HFFc6 (cell line): ENCODE measurements around the gene ECI2. TPM values are rescaled to one million over a fixed set of nuclear protein-coding genes. Genes with fewer than 3 reads are reported as not detected.

ENCODE experiments used
- DNase-seq: peaks from one replicate; pipeline ENCODE4 v3.0.0-alpha.2; 2018
- H3K27ac Mint-ChIP-seq: 2 replicates; pipeline ENCODE4 v1.8.0; 2020; ENCODE audit warnings: mild to moderate bottlenecking, mixed read lengths
- H3K27me3 Mint-ChIP-seq: 2 replicates; pipeline ENCODE4 v1.8.0; 2021; ENCODE audit warnings: mild to moderate bottlenecking, moderate library complexity, mixed read lengths; ENCODE audit not compliant: insufficient read depth
- H3K36me3 Mint-ChIP-seq: 2 replicates; pipeline ENCODE4 v1.8.0; 2021; ENCODE audit warnings: low read depth, mixed read lengths
- H3K4me1 Mint-ChIP-seq: 2 replicates; pipeline ENCODE4 v1.8.0; 2020; ENCODE audit warnings: low read depth, mixed read lengths
- H3K4me3 Mint-ChIP-seq: 2 replicates; pipeline ENCODE4 v1.8.0; 2020; ENCODE audit warnings: mild to moderate bottlenecking, moderate library complexity, mixed read lengths
- H3K9me3 Mint-ChIP-seq: 2 replicates; pipeline ENCODE4 v1.8.0; 2020; ENCODE audit warnings: mild to moderate bottlenecking, mixed read lengths
- total RNA-seq, 6 experiments: library from RNA; stranded (reverse); fragmentation: NEBNext Ultra II Directional; extraction: Animal tissue kit (Norgen Biotek cat#: 25700); gene quantifications; 2 replicates in 1 of 6; 3 replicates in 5 of 6; pipeline ENCODE4 v1.2.3, GENCODE V29; 2021
- TF ChIP-seq, protein P1 (sequence below): fragments of 200-600 bp; sonication (generic); IDR thresholded peaks from 2 replicates; pipeline ENCODE4 v1.5.0; 2021; ENCODE audit warnings: antibody characterized with exemption, mild to moderate bottlenecking

Gene ECI2
- total RNA-seq, 6 experiments from 2014 or later = 84.1 to 107 (median 102) TPM

GRCh38 chr6:4174042-4174441 lies 38.7 kb upstream of the ECI2 start:
- peaks cover 10% of the 10 kb centered on the region for H3K27me3 Mint-ChIP-seq
- no peak overlapping the region for H3K27ac Mint-ChIP-seq
- no peak for DNase-seq
- H3K4me3 Mint-ChIP-seq = no peak overlapping the region
- TF ChIP-seq, protein P1, sequence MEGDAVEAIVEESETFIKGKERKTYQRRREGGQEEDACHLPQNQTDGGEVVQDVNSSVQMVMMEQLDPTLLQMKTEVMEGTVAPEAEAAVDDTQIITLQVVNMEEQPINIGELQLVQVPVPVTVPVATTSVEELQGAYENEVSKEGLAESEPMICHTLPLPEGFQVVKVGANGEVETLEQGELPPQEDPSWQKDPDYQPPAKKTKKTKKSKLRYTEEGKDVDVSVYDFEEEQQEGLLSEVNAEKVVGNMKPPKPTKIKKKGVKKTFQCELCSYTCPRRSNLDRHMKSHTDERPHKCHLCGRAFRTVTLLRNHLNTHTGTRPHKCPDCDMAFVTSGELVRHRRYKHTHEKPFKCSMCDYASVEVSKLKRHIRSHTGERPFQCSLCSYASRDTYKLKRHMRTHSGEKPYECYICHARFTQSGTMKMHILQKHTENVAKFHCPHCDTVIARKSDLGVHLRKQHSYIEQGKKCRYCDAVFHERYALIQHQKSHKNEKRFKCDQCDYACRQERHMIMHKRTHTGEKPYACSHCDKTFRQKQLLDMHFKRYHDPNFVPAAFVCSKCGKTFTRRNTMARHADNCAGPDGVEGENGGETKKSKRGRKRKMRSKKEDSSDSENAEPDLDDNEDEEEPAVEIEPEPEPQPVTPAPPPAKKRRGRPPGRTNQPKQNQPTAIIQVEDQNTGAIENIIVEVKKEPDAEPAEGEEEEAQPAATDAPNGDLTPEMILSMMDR = no peak
- H3K36me3 Mint-ChIP-seq = no peaks in the 10 kb centered on the region
- no peaks in the 10 kb centered on the region for H3K9me3 Mint-ChIP-seq
- H3K4me1 Mint-ChIP-seq = peaks cover 11% of the 10 kb centered on the region

- H3K4me1 Mint-ChIP-seq = peaks cover 11% of the 10 kb centered on the region
- no peaks in the 10 kb centered on the region for H3K36me3 Mint-ChIP-seq
- peaks cover 3% of the 10 kb centered on the region for H3K27me3 Mint-ChIP-seq
- no peak for DNase-seq
- H3K4me3 Mint-ChIP-seq = no peak overlapping the region
- H3K27ac Mint-ChIP-seq = no peak overlapping the region
- H3K9me3 Mint-ChIP-seq = peaks cover 7% of the 10 kb centered on the region; the same call in 1 of the 2 replicates
- TF ChIP-seq, protein P1 = no peak
These were observed 37.0 kb upstream of the ECI2 start for GRCh38 chr6:4172368-4172767.

DNA sequence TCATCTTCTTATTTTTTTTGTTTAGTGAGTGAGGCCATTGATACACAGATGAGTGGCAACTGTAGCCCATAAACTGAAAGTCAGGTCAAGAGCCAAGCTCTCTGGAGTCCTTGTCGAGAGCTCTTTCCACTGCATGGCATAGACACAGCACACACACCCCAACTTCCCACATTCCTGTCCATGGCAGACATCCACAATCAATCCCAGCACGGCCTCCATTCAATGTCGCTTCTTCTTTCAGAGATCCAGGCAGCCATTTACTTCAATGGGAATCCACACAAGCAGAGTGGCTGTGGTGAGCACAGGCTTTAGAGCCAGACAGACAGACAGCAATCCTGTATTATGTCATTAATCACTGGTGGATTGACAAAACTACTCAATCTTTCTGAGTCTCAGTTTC lies 34.9 kb upstream of the ECI2 start:
- H3K27me3 Mint-ChIP-seq = peaks cover 3% of the 10 kb centered on the region
- no peak overlapping the region for H3K27ac Mint-ChIP-seq
- peaks cover 7% of the 10 kb centered on the region; the same call in 1 of the 2 replicates for H3K9me3 Mint-ChIP-seq
- TF ChIP-seq, protein P1 = no peak
- no peaks in the 10 kb centered on the region for H3K36me3 Mint-ChIP-seq
- no peak overlapping the region for H3K4me3 Mint-ChIP-seq
- no peak for DNase-seq
- peaks cover 11% of the 10 kb centered on the region for H3K4me1 Mint-ChIP-seq

- Mint-ChIP-seq H3K9me3 (peaks cover 7% of the 10 kb centered on the region; the same call in 1 of the 2 replicates), H3K27ac (no peak overlapping the region), H3K4me1 (peaks cover 9% of the 10 kb centered on the region), H3K36me3 (no peaks in the 10 kb centered on the region), H3K27me3 (peaks cover 8% of the 10 kb centered on the region), H3K4me3 (no peak overlapping the region)
- TF ChIP-seq, protein P1 = no peak
- no peak for DNase-seq
These were observed 33.8 kb upstream of the ECI2 start for GRCh38 chr6:4169028-4169789.

DNA sequence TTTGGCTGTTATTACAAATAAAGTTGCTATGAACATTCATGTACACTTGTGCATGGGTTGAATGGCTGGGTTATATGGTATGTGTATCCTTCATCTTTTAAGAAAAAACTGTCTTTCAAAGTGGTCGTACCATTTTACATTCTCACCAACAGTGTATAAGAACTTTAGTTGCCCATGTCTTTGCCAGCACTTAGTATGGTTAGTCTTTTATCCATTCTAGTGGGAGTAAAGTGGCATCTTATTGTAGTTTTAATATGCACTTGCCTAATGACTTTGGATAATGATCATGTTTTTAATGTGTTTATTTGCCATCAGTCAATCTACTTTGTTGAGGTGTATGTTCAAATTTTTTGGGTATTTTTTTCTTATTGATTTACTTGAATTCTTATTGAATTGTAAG lies 32.5 kb upstream of the ECI2 start:
- no peak for DNase-seq
- H3K27ac Mint-ChIP-seq = no peak overlapping the region
- no peak overlapping the region for H3K4me3 Mint-ChIP-seq
- TF ChIP-seq, protein P1 = no peak
- peaks cover 7% of the 10 kb centered on the region for H3K4me1 Mint-ChIP-seq
- peaks cover 8% of the 10 kb centered on the region for H3K27me3 Mint-ChIP-seq
- no peaks in the 10 kb centered on the region for H3K36me3 Mint-ChIP-seq
- peaks cover 7% of the 10 kb centered on the region; the same call in 1 of the 2 replicates for H3K9me3 Mint-ChIP-seq
